GM10266 (cell line): ENCODE data around the gene OOSP4A.

Experiments
- DNase-seq: peaks from one replicate; pipeline ENCODE4 v3.0.0; 2012; ENCODE audit errors: extremely low spot score
- TF ChIP-seq, protein P1 (sequence below): IDR thresholded peaks from 2 replicates; pipeline ENCODE4 v1.5.1; 2012; ENCODE audit warnings: mild to moderate bottlenecking, low read depth; ENCODE audit not compliant: control insufficient read depth, insufficient read depth; ENCODE audit errors: missing control alignments

Gene OOSP4A

DNA sequence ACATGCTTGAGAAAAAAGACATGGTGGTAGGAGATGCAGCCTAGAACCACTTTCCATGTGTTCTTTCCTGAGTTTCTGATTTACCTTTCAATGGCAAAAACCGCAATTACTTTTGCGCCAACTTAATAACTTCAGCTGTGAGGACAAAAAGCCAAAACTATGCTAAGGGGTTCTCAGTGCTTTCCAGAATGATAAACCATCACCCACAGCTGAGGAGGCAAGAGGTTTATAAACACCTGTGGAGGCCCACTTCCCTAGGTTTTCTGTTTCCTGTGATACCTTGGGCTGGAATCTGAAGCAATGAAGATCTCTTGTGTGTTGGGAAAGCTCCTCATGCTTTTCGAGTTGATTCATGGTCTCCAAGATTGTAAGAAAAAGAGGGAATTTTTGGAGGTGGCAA, at the start of gene OOSP4A:
Gene OOSP4A (plus strand): TSS at position 301 of the 400 bp plus-strand sequence. CDS start 0 bp downstream, at position 301.
- no peak for DNase-seq
- TF ChIP-seq, protein P1, sequence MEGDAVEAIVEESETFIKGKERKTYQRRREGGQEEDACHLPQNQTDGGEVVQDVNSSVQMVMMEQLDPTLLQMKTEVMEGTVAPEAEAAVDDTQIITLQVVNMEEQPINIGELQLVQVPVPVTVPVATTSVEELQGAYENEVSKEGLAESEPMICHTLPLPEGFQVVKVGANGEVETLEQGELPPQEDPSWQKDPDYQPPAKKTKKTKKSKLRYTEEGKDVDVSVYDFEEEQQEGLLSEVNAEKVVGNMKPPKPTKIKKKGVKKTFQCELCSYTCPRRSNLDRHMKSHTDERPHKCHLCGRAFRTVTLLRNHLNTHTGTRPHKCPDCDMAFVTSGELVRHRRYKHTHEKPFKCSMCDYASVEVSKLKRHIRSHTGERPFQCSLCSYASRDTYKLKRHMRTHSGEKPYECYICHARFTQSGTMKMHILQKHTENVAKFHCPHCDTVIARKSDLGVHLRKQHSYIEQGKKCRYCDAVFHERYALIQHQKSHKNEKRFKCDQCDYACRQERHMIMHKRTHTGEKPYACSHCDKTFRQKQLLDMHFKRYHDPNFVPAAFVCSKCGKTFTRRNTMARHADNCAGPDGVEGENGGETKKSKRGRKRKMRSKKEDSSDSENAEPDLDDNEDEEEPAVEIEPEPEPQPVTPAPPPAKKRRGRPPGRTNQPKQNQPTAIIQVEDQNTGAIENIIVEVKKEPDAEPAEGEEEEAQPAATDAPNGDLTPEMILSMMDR, result no peak

DNA sequence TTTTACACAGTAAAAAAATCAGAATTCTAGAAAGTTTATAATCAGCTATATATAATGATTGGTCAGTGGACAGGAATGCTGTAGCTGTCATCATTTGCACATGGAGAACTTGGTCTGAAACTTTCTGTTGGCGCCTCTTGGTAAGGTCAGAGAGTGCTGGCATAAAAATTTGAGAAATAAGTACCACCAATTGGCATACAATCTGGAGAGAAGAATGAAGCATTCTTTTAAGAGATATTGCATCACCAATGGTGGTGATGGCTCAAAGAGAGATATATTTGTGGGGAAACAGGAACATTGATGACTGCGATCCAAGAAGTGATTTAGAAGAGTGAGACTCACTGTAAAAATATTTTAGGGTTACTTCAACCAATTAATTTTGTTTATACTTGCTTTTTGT, 45.4 kb upstream of the OOSP4A start:
- TF ChIP-seq, protein P1, result no peak
- no peak for DNase-seq

DNA sequence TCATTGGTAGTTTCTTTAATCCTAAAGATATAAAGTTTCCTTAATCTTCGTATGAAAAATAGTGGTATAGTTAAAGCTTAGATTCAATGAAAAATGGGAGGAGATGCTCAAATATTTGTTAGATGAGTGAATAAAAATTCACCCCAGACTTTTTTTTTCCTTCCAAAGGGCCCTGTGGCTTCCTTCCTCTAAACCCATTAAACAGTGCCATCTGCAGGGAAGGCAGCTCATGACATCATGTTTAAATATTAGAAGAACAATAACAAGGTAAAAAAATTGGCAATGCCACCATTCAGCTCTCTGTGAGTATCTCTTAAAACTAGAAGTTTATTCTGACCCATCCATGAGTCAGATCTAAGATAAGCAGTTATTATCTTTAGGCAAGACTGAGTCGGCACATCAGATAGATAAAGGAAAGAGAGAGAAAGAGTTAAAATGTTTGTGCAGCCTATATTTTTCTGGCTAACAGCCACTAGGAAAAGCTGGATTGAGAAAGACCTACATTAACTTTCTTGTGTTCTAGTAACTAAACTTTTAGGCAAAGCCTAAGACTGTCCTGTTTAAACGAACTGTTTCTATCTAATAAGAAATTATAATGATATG, 44.7 kb upstream of the OOSP4A start:
- no peak for DNase-seq
- TF ChIP-seq, protein P1, result peak; percentile 38

DNA sequence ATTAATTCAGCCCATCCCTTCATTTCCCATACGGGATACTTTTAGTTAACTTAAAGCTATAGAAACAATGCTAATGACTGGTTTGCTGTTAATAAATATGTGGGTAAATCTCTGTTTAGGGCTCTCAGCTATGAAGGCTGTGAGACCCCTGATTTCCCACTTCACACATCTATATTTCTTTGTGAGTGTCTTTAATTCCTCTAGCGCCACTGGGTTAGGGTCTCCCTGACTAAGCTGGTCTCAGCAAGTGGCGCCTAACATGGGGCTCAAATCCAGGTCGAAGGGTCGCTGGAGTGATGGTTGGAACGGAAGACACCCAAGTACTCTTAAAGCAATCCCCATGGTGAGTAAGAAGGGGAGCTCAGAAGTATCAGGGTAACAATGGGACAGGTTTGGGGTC, 40.0 kb upstream of the OOSP4A start:
- DNase-seq, result no peak
- TF ChIP-seq, protein P1, result no peak

DNA sequence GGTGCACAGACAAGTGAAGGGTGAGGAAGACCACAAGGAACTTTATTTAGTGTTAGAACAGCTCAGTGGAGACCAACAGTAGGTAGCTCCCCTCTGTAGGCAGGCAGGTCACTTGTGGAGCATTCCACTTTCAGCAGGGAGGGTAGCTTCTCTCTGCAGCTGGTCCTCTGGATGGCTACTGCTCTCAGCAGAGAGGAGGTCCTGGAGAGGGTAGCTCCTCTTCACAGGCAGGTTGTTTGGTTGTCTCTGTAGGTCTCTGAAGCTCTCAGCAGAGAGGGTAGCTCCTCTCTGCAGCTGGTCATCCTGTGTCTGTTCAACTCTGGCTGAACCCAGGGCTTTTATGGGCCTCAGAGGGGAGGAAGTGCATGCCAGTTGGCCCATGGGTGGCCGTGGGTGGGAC, 32.1 kb upstream of the OOSP4A start:
- no peak for DNase-seq
- TF ChIP-seq, protein P1, result no peak

DNA sequence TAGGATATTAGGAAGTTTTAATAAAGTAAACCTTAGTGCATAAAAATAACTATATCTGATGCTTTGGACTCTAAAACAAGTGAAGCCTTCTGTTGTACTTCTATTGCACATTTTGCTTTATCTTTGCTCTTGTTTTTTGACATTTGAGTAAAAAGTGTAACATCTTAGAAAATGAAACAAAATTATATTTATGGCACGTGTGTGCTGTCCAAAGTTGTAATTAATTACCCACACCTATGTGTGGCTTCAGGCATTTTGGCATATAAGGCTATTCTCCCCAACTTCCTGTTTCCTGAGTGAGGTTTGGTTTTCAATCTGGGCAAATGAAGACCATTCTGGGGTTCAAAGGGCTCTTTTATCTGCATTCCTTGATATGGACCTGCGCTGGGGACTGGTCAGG, 25.7 kb upstream of the OOSP4A start, which contains the start of gene OOSP1:
Gene OOSP1 (plus strand): TSS at position 301 of the 400 bp plus-strand sequence. CDS start 23 bp downstream, at position 324.
- DNase-seq, result no peak
- TF ChIP-seq, protein P1, result no peak

DNA sequence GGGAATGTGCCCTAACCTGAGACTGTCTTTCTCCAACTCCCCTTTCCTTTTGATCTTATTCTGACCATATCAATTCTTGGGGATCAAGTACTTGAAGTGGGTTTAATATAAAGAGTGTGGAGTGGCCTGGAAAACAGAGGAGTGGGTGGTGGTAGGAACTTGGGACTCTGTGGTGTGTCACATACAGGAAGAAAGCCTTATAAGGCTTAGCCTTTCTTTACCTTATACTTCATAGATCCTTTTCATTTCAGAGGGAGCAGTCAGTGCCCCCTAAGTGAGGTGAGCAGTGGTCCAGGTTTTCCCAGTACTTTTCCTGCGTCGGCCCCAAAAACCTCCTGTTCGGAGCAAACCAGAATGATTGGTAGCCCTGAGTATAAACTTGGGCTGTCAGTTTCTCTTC, 25.1 kb upstream of the OOSP4A start:
- TF ChIP-seq, protein P1, result no peak
- DNase-seq, result no peak
